Measurements from ENCODE around the gene LRSAM1. TPM values are rescaled to one million over a fixed set of nuclear protein-coding genes. Genes with fewer than 3 reads are reported as not detected.

LRSAM1 gene
- total and polyA plus RNA-seq, 4 donors = 14.7 to 44.5 (median 27.1) TPM

- Histone ChIP-seq H3K27ac (ENCODE audit: low read depth, low read length) (no peak overlapping the region), H3K4me3 (ENCODE audit: low read depth, low read length) (no peak overlapping the region), H3K36me3 (ENCODE audit: control insufficient read depth, insufficient read depth, low read length) (peaks cover 62% of the 10 kb centered on the region), H3K4me1 (ENCODE audit: control insufficient read depth, insufficient read depth, low read length) (no peaks in the 10 kb centered on the region), H3K27me3 (ENCODE audit: control insufficient read depth, insufficient read depth, low read length) (no peaks in the 10 kb centered on the region), H3K9me3 (ENCODE audit: control insufficient read depth, insufficient read depth, low read length) (no peaks in the 10 kb centered on the region)
- WGBS (ENCODE audit: insufficient coverage) = 92% methylated on average over 3 of the region's 4 CpGs
- no peak for DNase-seq (ENCODE audit: low read depth in 4 of 6, low spot score in 6 of 6)
These were observed 22.6 kb downstream of the LRSAM1 start for GRCh38 chr9:127473932-127474331.

GRCh38 chr9:127474592-127474991 lies 23.3 kb downstream of the LRSAM1 start:
- Histone ChIP-seq H3K36me3 (ENCODE audit: control insufficient read depth, insufficient read depth, low read length) (peaks cover 64% of the 10 kb centered on the region), H3K27me3 (ENCODE audit: control insufficient read depth, insufficient read depth, low read length) (no peaks in the 10 kb centered on the region)

DNA sequence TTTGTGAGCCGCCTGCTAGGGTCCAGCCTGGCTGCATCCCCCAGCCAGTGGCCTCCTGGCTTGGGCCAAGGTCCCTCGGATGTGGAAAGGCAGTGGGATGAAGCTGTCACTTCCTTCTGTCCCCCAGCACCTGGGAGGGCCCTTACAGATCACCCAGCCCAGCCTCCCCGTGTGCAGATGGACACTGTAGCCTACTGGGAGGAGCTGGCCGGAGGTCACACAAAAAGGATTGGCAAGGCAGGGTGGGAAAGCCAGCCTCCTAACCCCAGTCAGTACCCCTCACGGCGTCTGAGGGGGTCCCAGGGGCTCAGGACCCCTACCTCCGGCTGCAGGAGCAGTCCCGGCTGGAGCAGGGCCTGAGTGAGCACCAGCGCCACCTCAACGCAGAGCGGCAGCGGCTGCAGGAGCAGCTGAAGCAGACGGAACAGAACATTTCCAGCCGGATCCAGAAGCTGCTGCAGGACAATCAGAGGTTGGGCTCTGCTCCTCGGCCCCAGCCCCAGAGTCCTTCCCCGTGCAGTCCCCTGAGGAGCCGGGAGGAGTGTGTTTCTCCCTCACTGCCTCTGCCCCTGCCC lies 28.3 kb downstream of the LRSAM1 start:
- Histone ChIP-seq H3K27ac (ENCODE audit: low read depth, low read length) (no peak overlapping the region), H3K27me3 (ENCODE audit: control insufficient read depth, insufficient read depth, low read length) (no peaks in the 10 kb centered on the region), H3K36me3 (ENCODE audit: control insufficient read depth, insufficient read depth, low read length) (peaks cover 80% of the 10 kb centered on the region)

More at GRCh38 chr9:127474592-127474991, 23.3 kb downstream of the LRSAM1 start:
- Histone ChIP-seq H3K4me1 (ENCODE audit: control insufficient read depth, insufficient read depth, low read length) (no peaks in the 10 kb centered on the region), H3K9me3 (ENCODE audit: control insufficient read depth, insufficient read depth, low read length) (no peaks in the 10 kb centered on the region), H3K27ac (ENCODE audit: low read depth, low read length) (no peak overlapping the region), H3K4me3 (ENCODE audit: low read depth, low read length) (no peak overlapping the region)
- no peak for DNase-seq (ENCODE audit: low read depth in 4 of 6, low spot score in 6 of 6)
- 98% methylated on average over 4 of the region's 5 CpGs for WGBS (ENCODE audit: insufficient coverage)

DNA sequence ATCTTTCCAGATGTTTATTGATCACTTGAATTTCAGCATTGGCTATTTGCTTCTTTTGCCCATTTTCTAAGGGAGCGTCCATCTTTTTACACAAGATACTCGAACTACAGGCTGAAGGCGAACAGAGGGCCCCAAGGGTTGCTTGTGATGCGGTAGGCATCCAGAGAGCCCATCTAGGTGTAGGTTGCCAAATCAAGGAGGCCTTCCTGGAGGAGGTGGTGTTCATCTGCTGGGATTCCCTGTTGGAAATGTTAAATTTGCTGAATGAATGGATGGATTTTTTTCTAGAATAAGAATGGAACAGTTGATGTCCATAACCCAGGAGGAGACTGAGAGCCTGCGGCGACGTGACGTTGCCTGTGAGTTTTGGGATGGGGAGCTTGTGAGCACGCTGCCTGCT lies 31.4 kb downstream of the LRSAM1 start:
- no peak overlapping the region for H3K27ac ChIP-seq (ENCODE audit: low read depth, low read length)

More for the DNA sequence above, 28.3 kb downstream of the LRSAM1 start:
- Histone ChIP-seq H3K4me1 (ENCODE audit: control insufficient read depth, insufficient read depth, low read length) (no peaks in the 10 kb centered on the region), H3K4me3 (ENCODE audit: low read depth, low read length) (no peak overlapping the region), H3K9me3 (ENCODE audit: control insufficient read depth, insufficient read depth, low read length) (no peaks in the 10 kb centered on the region)
- DNase-seq (ENCODE audit: low read depth in 4 of 6, low spot score in 6 of 6) = no peak
- WGBS (ENCODE audit: insufficient coverage) = 86% methylated on average over 16 of the region's 17 CpGs

GRCh38 chr9:127485995-127486394 lies 34.7 kb downstream of the LRSAM1 start:
- DNase-seq (ENCODE audit: low read depth in 4 of 6, low spot score in 6 of 6) = no peak
- H3K4me1 ChIP-seq (ENCODE audit: control insufficient read depth, insufficient read depth, low read length) = peaks cover 7% of the 10 kb centered on the region
- no peak overlapping the region for H3K4me3 ChIP-seq (ENCODE audit: low read depth, low read length)
- H3K36me3 ChIP-seq (ENCODE audit: control insufficient read depth, insufficient read depth, low read length) = peaks cover 85% of the 10 kb centered on the region
- no peaks in the 10 kb centered on the region for H3K27me3 ChIP-seq (ENCODE audit: control insufficient read depth, insufficient read depth, low read length)
- no peaks in the 10 kb centered on the region for H3K9me3 ChIP-seq (ENCODE audit: control insufficient read depth, insufficient read depth, low read length)
- WGBS (ENCODE audit: insufficient coverage) = 85% methylated on average over 11 of the region's 11 CpGs
- H3K27ac ChIP-seq (ENCODE audit: low read depth, low read length) = no peak overlapping the region

More for the DNA sequence above, 31.4 kb downstream of the LRSAM1 start:
- DNase-seq (ENCODE audit: low read depth in 4 of 6, low spot score in 6 of 6) = no peak
- WGBS (ENCODE audit: insufficient coverage) = 97% methylated on average over 9 of the region's 9 CpGs
- peaks cover 84% of the 10 kb centered on the region for H3K36me3 ChIP-seq (ENCODE audit: control insufficient read depth, insufficient read depth, low read length)
- no peaks in the 10 kb centered on the region for H3K27me3 ChIP-seq (ENCODE audit: control insufficient read depth, insufficient read depth, low read length)
- H3K9me3 ChIP-seq (ENCODE audit: control insufficient read depth, insufficient read depth, low read length) = no peaks in the 10 kb centered on the region
- H3K4me3 ChIP-seq (ENCODE audit: low read depth, low read length) = no peak overlapping the region
- no peaks in the 10 kb centered on the region for H3K4me1 ChIP-seq (ENCODE audit: control insufficient read depth, insufficient read depth, low read length)

DNA sequence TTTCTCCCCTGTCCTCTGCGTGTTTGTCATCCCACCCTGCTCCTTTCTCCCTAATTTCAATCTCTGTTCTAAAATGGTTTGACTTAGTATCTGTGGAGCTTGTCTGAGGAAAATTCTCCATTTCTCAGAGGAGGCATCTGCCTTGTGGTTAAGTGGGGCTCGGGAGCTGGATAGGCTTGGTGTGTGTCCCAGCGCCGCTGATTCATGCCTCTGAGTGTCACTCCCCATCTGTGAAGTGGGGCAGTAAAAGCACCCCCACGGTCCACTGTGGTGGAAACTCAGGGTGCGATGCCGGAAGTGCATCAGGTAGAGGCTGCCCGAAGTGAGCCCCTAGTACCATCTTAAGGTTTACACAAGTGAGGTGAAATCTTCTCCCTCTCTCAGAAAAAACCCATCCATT lies 37.6 kb downstream of the LRSAM1 start:
- Histone ChIP-seq H3K36me3 (ENCODE audit: control insufficient read depth, insufficient read depth, low read length) (peaks cover 89% of the 10 kb centered on the region), H3K4me3 (ENCODE audit: low read depth, low read length) (no peak overlapping the region), H3K9me3 (ENCODE audit: control insufficient read depth, insufficient read depth, low read length) (no peaks in the 10 kb centered on the region), H3K27me3 (ENCODE audit: control insufficient read depth, insufficient read depth, low read length) (no peaks in the 10 kb centered on the region), H3K4me1 (ENCODE audit: control insufficient read depth, insufficient read depth, low read length) (peaks cover 29% of the 10 kb centered on the region), H3K27ac (ENCODE audit: low read depth, low read length) (no peak overlapping the region)
- WGBS (ENCODE audit: insufficient coverage) = 88% methylated on average over 6 of the region's 8 CpGs
- no peak for DNase-seq (ENCODE audit: low read depth in 4 of 6, low spot score in 6 of 6)

- Histone ChIP-seq H3K9me3 (ENCODE audit: control insufficient read depth, insufficient read depth, low read length) (no peaks in the 10 kb centered on the region), H3K27me3 (ENCODE audit: control insufficient read depth, insufficient read depth, low read length) (no peaks in the 10 kb centered on the region), H3K27ac (ENCODE audit: low read depth, low read length) (no peak overlapping the region), H3K4me3 (ENCODE audit: low read depth, low read length) (no peak overlapping the region), H3K4me1 (ENCODE audit: control insufficient read depth, insufficient read depth, low read length) (peaks cover 34% of the 10 kb centered on the region), H3K36me3 (ENCODE audit: control insufficient read depth, insufficient read depth, low read length) (peaks cover 91% of the 10 kb centered on the region)
- 71% methylated on average over 15 of the region's 22 CpGs for WGBS (ENCODE audit: insufficient coverage)
- no peak for DNase-seq (ENCODE audit: low read depth in 4 of 6, low spot score in 6 of 6)
These were observed 38.3 kb downstream of the LRSAM1 start for GRCh38 chr9:127489471-127490115.

DNA sequence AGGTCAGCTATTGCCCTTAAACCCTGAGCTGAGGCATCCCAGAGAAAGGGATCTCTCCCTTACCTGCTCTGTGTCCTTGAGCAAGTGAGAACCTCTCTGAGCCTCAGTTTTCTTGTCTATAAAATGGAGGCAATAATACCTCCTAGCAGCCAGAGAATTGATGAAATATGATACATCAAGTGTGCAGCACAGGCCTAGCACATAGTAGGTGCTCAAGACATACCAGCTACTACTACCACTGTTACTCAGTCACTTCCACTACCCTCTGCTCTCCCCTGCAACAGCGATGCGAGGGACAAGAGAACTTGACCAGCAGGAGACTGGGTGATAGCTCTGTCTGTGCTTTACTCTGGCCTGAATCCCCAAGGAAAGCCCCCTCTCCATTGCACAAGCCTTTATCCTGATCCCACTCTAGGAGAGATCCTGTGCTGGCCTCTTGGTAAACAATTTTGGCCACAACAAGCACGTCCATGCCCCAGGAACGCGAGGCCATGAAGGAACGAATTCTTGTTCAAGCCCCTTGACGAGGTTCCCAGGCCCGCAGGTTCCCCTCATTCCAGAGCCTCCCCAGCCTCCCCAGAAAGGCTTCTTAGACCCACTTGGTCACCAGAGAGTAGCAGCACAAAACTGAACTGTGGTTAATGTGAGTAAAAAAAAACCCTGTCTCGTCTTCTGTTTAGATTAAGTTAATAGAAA lies 39.4 kb downstream of the LRSAM1 start:
- Histone ChIP-seq H3K36me3 (ENCODE audit: control insufficient read depth, insufficient read depth, low read length) (peaks cover 93% of the 10 kb centered on the region), H3K27me3 (ENCODE audit: control insufficient read depth, insufficient read depth, low read length) (no peaks in the 10 kb centered on the region), H3K9me3 (ENCODE audit: control insufficient read depth, insufficient read depth, low read length) (no peaks in the 10 kb centered on the region), H3K27ac (ENCODE audit: low read depth, low read length) (no peak overlapping the region), H3K4me3 (ENCODE audit: low read depth, low read length) (no peak overlapping the region), H3K4me1 (ENCODE audit: control insufficient read depth, insufficient read depth, low read length) (peaks cover 40% of the 10 kb centered on the region)
- WGBS (ENCODE audit: insufficient coverage) = 79% methylated on average over 7 of the region's 9 CpGs
- no peak for DNase-seq (ENCODE audit: low read depth in 4 of 6, low spot score in 6 of 6)

DNA sequence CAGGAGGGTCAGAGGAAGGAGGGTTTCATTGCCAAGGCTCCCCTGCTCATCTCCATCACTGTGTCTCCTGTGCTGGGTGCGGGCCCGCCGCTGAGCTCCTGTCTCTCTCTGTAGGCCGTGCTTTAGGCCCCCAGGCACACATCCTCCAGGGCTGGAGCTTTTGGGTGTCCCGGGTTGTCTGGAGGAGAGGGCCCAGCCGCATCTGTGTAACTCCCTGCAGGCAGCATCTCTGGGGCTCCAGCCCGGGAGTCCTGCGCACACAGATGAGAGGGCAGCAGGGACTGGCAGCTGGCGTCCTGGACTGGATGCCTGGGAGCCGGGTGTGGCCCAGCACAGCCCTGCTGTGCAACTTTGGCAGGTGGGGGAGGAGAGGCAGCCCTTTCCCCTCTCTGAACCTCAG lies 40.2 kb downstream of the LRSAM1 start:
- H3K36me3 ChIP-seq (ENCODE audit: control insufficient read depth, insufficient read depth, low read length) = peaks cover 93% of the 10 kb centered on the region
- no peak for DNase-seq (ENCODE audit: low read depth in 4 of 6, low spot score in 6 of 6)
- H3K27me3 ChIP-seq (ENCODE audit: control insufficient read depth, insufficient read depth, low read length) = no peaks in the 10 kb centered on the region
- WGBS (ENCODE audit: insufficient coverage) = 92% methylated on average over 8 of the region's 10 CpGs
- no peak overlapping the region for H3K4me3 ChIP-seq (ENCODE audit: low read depth, low read length)
- H3K9me3 ChIP-seq (ENCODE audit: control insufficient read depth, insufficient read depth, low read length) = no peaks in the 10 kb centered on the region
- H3K4me1 ChIP-seq (ENCODE audit: control insufficient read depth, insufficient read depth, low read length) = peaks cover 43% of the 10 kb centered on the region
- no peak overlapping the region for H3K27ac ChIP-seq (ENCODE audit: low read depth, low read length)

All from spinal cord (tissue), 10 donors.